CD8-positive, alpha-beta memory T cell (primary cell): ENCODE results near the gene CEACAM18. TPM values are rescaled to one million over a fixed set of nuclear protein-coding genes. Genes with fewer than 3 reads are reported as not detected.

Experiments
- CTCF ChIA-PET: fragments of 350-600 bp; sonication (Branson Sonifier 250); formaldehyde crosslinking; loops from one replicate; lab custom pipeline; 2021; ENCODE audit warnings: antibody characterized with exemption; lab: Charles Lee
- POLR2A ChIA-PET: fragments of 350-600 bp; sonication (Branson Sonifier 250); formaldehyde crosslinking; loops from one replicate; lab custom pipeline; 2021; ENCODE audit warnings: antibody characterized with exemption; lab: Charles Lee
- DNase-seq, 5 donors: peaks; one replicate each; pipeline versions ENCODE4 v3.0.0 to v3.0.0-alpha.2; 2020 to 2022; ENCODE audit warnings: mixed read lengths in 1 of 5
- H3K27ac ChIP-seq: one replicate; pipeline ENCODE4 v1.7.0; 2013; ENCODE audit warnings: low read depth, mild to moderate bottlenecking, low read length, moderate library complexity
- H3K27me3 ChIP-seq: 2 replicates; pipeline ENCODE4 v1.7.0; 2013; ENCODE audit warnings: low read length, mild to moderate bottlenecking; ENCODE audit not compliant: insufficient read depth, poor library complexity, severe bottlenecking
- H3K36me3 ChIP-seq: 2 replicates; pipeline ENCODE4 v1.7.0; 2013; ENCODE audit warnings: mild to moderate bottlenecking, low read length, moderate library complexity; ENCODE audit not compliant: insufficient read depth
- H3K4me1 ChIP-seq: 2 replicates; pipeline ENCODE4 v1.7.0; 2013; ENCODE audit warnings: mild to moderate bottlenecking, low read length, moderate library complexity; ENCODE audit not compliant: insufficient read depth
- H3K4me3 ChIP-seq: 2 replicates; pipeline ENCODE4 v1.7.0; 2013; ENCODE audit warnings: mild to moderate bottlenecking, low read length
- H3K9me3 ChIP-seq: 2 replicates; pipeline ENCODE4 v1.7.0; 2013; ENCODE audit warnings: mild to moderate bottlenecking, low read length
- H3K27ac Mint-ChIP-seq, 8 donors: one replicate each; pipeline ENCODE4 v1.8.0; 2020 to 2021; ENCODE audit warnings: mixed read lengths in 8 of 8, mild to moderate bottlenecking in 6 of 8, inconsistent platforms in 3 of 8, moderate library complexity in 3 of 8
- H3K27me3 Mint-ChIP-seq, 2 donors: one replicate each; pipeline ENCODE4 v1.8.0; 2020 to 2021; ENCODE audit warnings: mixed read lengths in 2 of 2, mild to moderate bottlenecking in 1 of 2, moderate library complexity in 1 of 2
- H3K36me3 Mint-ChIP-seq, 3 donors: one replicate each; pipeline ENCODE4 v1.8.0; 2020 to 2021; ENCODE audit warnings: mixed read lengths in 3 of 3, inconsistent platforms in 1 of 3, mild to moderate bottlenecking in 1 of 3
- H3K4me1 Mint-ChIP-seq, 3 donors: one replicate each; pipeline ENCODE4 v1.8.0; 2020 to 2021; ENCODE audit warnings: mixed read lengths in 3 of 3, inconsistent platforms in 1 of 3, mild to moderate bottlenecking in 1 of 3
- H3K4me3 Mint-ChIP-seq, 7 donors: one replicate each; pipeline ENCODE4 v1.8.0; 2020 to 2021; ENCODE audit warnings: mixed read lengths in 7 of 7, mild to moderate bottlenecking in 6 of 7, moderate library complexity in 4 of 7, inconsistent platforms in 2 of 7
- H3K9me3 Mint-ChIP-seq, 5 donors: one replicate each; pipeline ENCODE4 v1.8.0; 2020 to 2022; ENCODE audit warnings: mixed read lengths in 5 of 5, mild to moderate bottlenecking in 3 of 5, moderate library complexity in 2 of 5, inconsistent platforms in 1 of 5
- polyA plus RNA-seq: library from polyadenylated mRNA; unstranded; fragments of 300-500 nt; fragmentation: Illumina TruSeq; gene quantifications from one replicate; pipeline ENCODE4 v1.2.3, GENCODE V29; 2021
- total RNA-seq, 2 experiments: library from RNA; stranded (reverse); gene quantifications; one replicate each; pipeline ENCODE4 v1.2.3, GENCODE V29; 2021

The CEACAM18 gene
- total and polyA plus RNA-seq, 3 experiments from 2014 or later = not detected

DNA sequence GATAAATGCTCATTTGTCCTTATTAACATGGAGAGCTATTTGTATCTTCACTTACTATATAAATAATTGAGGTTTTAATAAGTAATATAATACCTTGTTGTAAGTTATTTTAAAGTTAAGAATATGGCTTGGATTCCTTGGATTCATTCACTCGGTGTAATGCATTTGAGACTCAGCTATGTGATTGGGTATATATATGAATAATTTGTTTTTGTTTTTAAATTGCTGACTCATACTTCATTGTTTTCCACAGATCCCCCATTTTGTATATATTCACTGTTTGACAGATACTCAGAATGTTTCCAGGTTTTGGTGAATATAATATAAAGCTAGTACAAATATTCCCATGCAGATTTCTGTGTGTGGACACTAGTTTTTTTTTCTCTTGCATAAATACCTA, 6.8 kb upstream of the CEACAM18 start:
- CTCF ChIA-PET = interaction anchor here (0.9 to 3.7 kb wide), 4 partner anchors 9 to 187 kb away, joined by 3 to 21 read pairs (median 4); no protein-coding TSS in a partner anchor
- no peak overlapping the region for H3K27ac Mint-ChIP-seq

DNA sequence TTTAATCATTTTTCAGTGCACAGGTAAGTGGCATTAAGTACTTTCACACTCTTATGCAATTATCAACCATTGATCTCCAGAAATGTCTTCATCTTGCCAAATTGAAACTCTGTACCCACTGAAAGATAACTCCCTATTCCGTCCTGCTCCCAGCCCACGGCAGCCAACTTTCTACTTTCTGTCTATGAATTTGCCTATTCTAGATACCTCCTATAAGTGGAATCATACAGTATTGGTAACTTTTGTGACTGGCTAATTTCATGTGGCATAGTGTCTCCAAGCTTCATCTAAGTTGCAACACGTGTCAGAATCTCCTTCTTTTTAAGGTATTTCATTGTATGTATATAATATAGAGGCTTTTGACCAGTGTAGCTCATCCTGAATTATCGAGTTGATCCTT, 5.7 kb upstream of the CEACAM18 start:
- Mint-ChIP-seq H3K27me3 (peaks cover 11 to 38% of the 10 kb centered on the region in 2 donors), H3K4me3 (no peak overlapping the region), H3K27ac (no peak overlapping the region), H3K36me3 (no peaks in the 10 kb centered on the region), H3K9me3 (no peaks in the 10 kb centered on the region), H3K4me1 (peaks cover 0 to 4% (median 0%) of the 10 kb centered on the region in 3 donors)
- H3K27ac ChIP-seq = no peak overlapping the region
- no peaks in the 10 kb centered on the region for H3K9me3 ChIP-seq
- ChIA-PET CTCF (interaction anchor here (0.7 to 3.7 kb wide), 12 partner anchors 10 to 186 kb away, joined by 3 to 21 read pairs (median 5); no protein-coding TSS in a partner anchor), POLR2A (no interaction called here)
- DNase-seq = no peak
- no peaks in the 10 kb centered on the region for H3K27me3 ChIP-seq
- no peaks in the 10 kb centered on the region for H3K36me3 ChIP-seq
- no peaks in the 10 kb centered on the region for H3K4me1 ChIP-seq
- no peak overlapping the region for H3K4me3 ChIP-seq

More for the DNA sequence above, 6.8 kb upstream of the CEACAM18 start:
- Histone ChIP-seq H3K9me3 (no peaks in the 10 kb centered on the region), H3K27me3 (no peaks in the 10 kb centered on the region), H3K4me1 (no peaks in the 10 kb centered on the region), H3K27ac (no peak overlapping the region), H3K4me3 (no peak overlapping the region), H3K36me3 (no peaks in the 10 kb centered on the region)
- H3K4me3 Mint-ChIP-seq = no peak overlapping the region
- peaks cover 11 to 36% of the 10 kb centered on the region in 2 donors for H3K27me3 Mint-ChIP-seq
- H3K9me3 Mint-ChIP-seq = no peaks in the 10 kb centered on the region
- H3K4me1 Mint-ChIP-seq = peaks cover 0 to 5% (median 0%) of the 10 kb centered on the region in 3 donors
- POLR2A ChIA-PET = no interaction called here
- H3K36me3 Mint-ChIP-seq = no peaks in the 10 kb centered on the region
- no peak for DNase-seq

- Histone ChIP-seq H3K27ac (no peak overlapping the region), H3K4me3 (no peak overlapping the region), H3K27me3 (no peaks in the 10 kb centered on the region), H3K4me1 (no peaks in the 10 kb centered on the region), H3K9me3 (no peaks in the 10 kb centered on the region), H3K36me3 (no peaks in the 10 kb centered on the region)
- ChIA-PET CTCF (interaction anchor here (0.7 to 3.7 kb wide), 16 partner anchors 9 to 185 kb away, joined by 3 to 21 read pairs (median 3); no protein-coding TSS in a partner anchor), POLR2A (no interaction called here)
- Mint-ChIP-seq H3K36me3 (no peaks in the 10 kb centered on the region), H3K9me3 (no peaks in the 10 kb centered on the region), H3K27ac (no peak overlapping the region), H3K4me1 (no peaks in the 10 kb centered on the region), H3K27me3 (peaks cover 11 to 41% of the 10 kb centered on the region in 2 donors), H3K4me3 (no peak overlapping the region)
- peak; percentile 44 to 82 (median 67) for DNase-seq
These were observed 5.2 kb upstream of the CEACAM18 start for GRCh38 chr19:51473009-51473707.

- no peak overlapping the region for H3K4me3 ChIP-seq
- H3K27me3 ChIP-seq = no peaks in the 10 kb centered on the region
- no peak overlapping the region for H3K27ac Mint-ChIP-seq
- H3K9me3 Mint-ChIP-seq = peaks cover 0 to 2% (median 0%) of the 10 kb centered on the region in 5 donors
- H3K27ac ChIP-seq = no peak overlapping the region
- H3K4me1 Mint-ChIP-seq = no peaks in the 10 kb centered on the region
- H3K9me3 ChIP-seq = no peaks in the 10 kb centered on the region
- DNase-seq = no peak
- CTCF ChIA-PET = no interaction called here
- no peaks in the 10 kb centered on the region for H3K4me1 ChIP-seq
- no peaks in the 10 kb centered on the region for H3K36me3 Mint-ChIP-seq
- H3K27me3 Mint-ChIP-seq = peaks cover 18 to 59% of the 10 kb centered on the region in 2 donors
- POLR2A ChIA-PET = no interaction called here
- no peaks in the 10 kb centered on the region for H3K36me3 ChIP-seq
- no peak overlapping the region for H3K4me3 Mint-ChIP-seq
These were observed 2.2 kb upstream of the CEACAM18 start for GRCh38 chr19:51476164-51476563.

DNA sequence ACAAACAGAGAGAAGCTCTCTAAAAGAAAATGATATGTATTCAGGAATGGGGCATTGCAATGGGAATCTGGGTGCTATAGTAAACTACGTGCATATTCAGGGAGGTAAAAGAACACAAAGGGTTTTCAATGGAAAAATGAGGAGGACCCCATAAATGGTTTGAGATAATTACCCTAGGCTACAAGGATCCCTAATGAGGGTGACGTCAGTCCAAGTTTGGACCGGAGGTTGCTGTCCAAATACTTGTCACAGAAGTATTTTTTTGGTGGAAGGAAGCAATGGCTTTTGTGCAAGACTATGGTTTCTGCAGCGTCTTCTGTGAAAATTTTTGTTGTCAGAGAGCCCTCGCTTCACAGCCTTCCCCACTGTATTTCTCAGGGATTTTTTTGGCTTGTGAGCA, 995 bp upstream of the CEACAM18 start:
- peaks cover 0 to 2% (median 0%) of the 10 kb centered on the region in 5 donors for H3K9me3 Mint-ChIP-seq
- DNase-seq = no peak
- Histone ChIP-seq H3K36me3 (no peaks in the 10 kb centered on the region), H3K27ac (no peak overlapping the region), H3K4me3 (no peak overlapping the region), H3K4me1 (no peaks in the 10 kb centered on the region), H3K27me3 (no peaks in the 10 kb centered on the region), H3K9me3 (no peaks in the 10 kb centered on the region)
- H3K27me3 Mint-ChIP-seq = peaks cover 19 to 56% of the 10 kb centered on the region in 2 donors
- H3K4me3 Mint-ChIP-seq = no peak overlapping the region
- ChIA-PET CTCF (no interaction called here), POLR2A (no interaction called here)
- H3K4me1 Mint-ChIP-seq = no peaks in the 10 kb centered on the region
- no peak overlapping the region for H3K27ac Mint-ChIP-seq
- peaks cover 0 to 1% (median 0%) of the 10 kb centered on the region in 3 donors for H3K36me3 Mint-ChIP-seq

DNA sequence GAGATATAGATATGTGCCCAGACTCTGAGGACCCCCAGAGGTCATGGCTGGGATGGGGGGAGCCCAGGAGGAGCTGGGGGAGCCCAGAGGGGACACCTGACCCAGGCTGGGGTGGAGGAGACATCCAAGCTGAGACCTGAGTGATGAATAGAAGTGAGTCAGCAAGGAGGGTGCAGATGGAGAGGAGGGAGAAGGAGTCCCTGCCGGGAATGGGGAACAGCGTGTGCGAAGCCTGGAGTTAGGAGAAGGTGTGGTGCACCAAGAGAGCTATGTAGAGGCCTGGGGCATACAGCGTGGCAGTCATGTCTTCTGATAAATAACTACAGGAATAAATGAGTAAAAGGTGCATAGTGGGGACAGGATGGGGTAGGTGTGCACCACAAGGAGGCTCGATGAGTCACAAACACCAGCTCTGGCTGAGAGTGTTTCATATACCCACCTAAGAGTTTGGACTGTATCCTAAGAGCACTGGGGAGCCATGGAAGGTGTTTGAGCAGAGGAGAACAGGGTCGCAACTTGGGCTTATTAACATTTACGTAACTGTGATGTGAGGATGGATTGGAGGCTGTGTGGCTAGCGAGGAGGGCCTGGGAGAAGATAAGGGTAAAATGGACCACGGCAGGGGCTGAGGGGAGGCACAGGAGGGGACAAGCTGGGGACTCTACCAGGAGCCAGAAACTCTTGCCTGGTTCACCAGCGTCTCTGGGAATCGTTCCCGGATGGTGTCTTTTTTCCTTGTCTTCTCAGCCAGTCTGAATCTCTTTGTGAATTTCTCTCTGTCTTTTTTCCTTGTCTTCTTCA, 1.4 kb downstream of the CEACAM18 start:
- Histone ChIP-seq H3K4me1 (no peaks in the 10 kb centered on the region), H3K27me3 (no peaks in the 10 kb centered on the region), H3K27ac (no peak overlapping the region), H3K9me3 (no peaks in the 10 kb centered on the region), H3K36me3 (no peaks in the 10 kb centered on the region), H3K4me3 (no peak overlapping the region)
- H3K9me3 Mint-ChIP-seq = peaks cover 0 to 2% (median 0%) of the 10 kb centered on the region in 5 donors
- no peak overlapping the region for H3K27ac Mint-ChIP-seq
- ChIA-PET CTCF (no interaction called here), POLR2A (no interaction called here)
- H3K36me3 Mint-ChIP-seq = peaks cover 0 to 1% (median 0%) of the 10 kb centered on the region in 3 donors
- H3K4me1 Mint-ChIP-seq = no peaks in the 10 kb centered on the region
- peaks cover 25 to 60% of the 10 kb centered on the region in 2 donors for H3K27me3 Mint-ChIP-seq
- no peak overlapping the region for H3K4me3 Mint-ChIP-seq
- no peak for DNase-seq

DNA sequence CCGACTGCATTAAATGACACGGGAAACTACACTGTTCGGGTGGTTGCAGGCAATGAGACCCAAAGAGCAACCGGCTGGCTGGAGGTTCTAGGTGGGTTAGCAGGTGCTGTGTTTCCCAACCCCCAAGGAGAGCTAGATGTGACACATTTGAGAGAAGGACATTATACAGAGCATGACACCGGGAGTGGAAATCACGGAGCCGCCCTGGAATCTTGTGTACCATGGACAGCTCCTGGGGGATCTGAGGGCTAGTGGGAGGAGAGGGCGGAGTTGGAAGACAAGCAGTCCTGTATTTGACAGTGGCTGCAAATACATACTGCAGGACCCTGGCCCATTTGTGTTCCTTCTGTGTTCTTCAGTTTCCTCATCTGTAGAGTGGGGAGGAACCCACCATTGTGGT, 2.3 kb downstream of the CEACAM18 start:
- Mint-ChIP-seq H3K4me1 (no peaks in the 10 kb centered on the region), H3K27me3 (peaks cover 27 to 65% of the 10 kb centered on the region in 2 donors), H3K9me3 (peaks cover 0 to 2% (median 0%) of the 10 kb centered on the region in 5 donors), H3K36me3 (peaks cover 0 to 1% (median 0%) of the 10 kb centered on the region in 3 donors), H3K27ac (no peak overlapping the region), H3K4me3 (no peak overlapping the region)
- Histone ChIP-seq H3K27me3 (no peaks in the 10 kb centered on the region), H3K9me3 (no peaks in the 10 kb centered on the region), H3K36me3 (no peaks in the 10 kb centered on the region), H3K27ac (no peak overlapping the region), H3K4me1 (no peaks in the 10 kb centered on the region), H3K4me3 (no peak overlapping the region)
- POLR2A ChIA-PET = no interaction called here
- CTCF ChIA-PET = no interaction called here
- no peak for DNase-seq
